CD4-positive, alpha-beta T cell treated with Interleukin-4 for 1 hour (primary cell): ENCODE measurements around the gene DCANP1.
A peak's percentile ranks its signal among the peaks of the same experiment; 100 is the strongest.

Experiments
- DNase-seq, 2 donors: peaks; one replicate each; pipeline ENCODE4 v3.0.0-alpha.2; 2020 to 2022

The DCANP1 gene

GRCh38 chr5:135417083-135417482, 30.1 kb downstream of the DCANP1 start:
- DNase-seq, result no peak

- no peak for DNase-seq
These were observed 42.1 kb downstream of the DCANP1 start for GRCh38 chr5:135405082-135405481.

GRCh38 chr5:135402031-135402430, 45.1 kb downstream of the DCANP1 start:
- no peak for DNase-seq

GRCh38 chr5:135400866-135401265, 46.3 kb downstream of the DCANP1 start:
- no peak for DNase-seq

GRCh38 chr5:135399794-135400542, 47.2 kb downstream of the DCANP1 start:
- no peak for DNase-seq

- DNase-seq, result peak; percentile 82 to 83
These were observed 48.0 kb downstream of the DCANP1 start, which contains the start of gene MACROH2A1 for GRCh38 chr5:135398855-135399793. Gene MACROH2A1 (minus strand): TSS chr5:135399231. CDS start chr5:135389093, 10,138 bp downstream.

- DNase-seq, result peak in 1 of 2 donors; percentile 49
These were observed 48.8 kb downstream of the DCANP1 start for GRCh38 chr5:135398160-135398854.

GRCh38 chr5:135397084-135397483, 50.1 kb downstream of the DCANP1 start:
- DNase-seq, result no peak

- no peak for DNase-seq
These were observed 50.6 kb downstream of the DCANP1 start for GRCh38 chr5:135396459-135397055.

GRCh38 chr5:135395866-135396265, 51.3 kb downstream of the DCANP1 start:
- DNase-seq, result no peak

GRCh38 chr5:135395451-135395850, 51.7 kb downstream of the DCANP1 start:
- DNase-seq, result no peak
